Stimulated activated naive B cell treated with anti-CD40 and anti-IgM and Interleukin-4, amounts not matched to agents 10 μg/mL and 1 μg/mL and 100 μg/mL, for 72 hours (primary cell): ENCODE measurements around the gene ZNF408.
A peak's percentile ranks its signal among the peaks of the same experiment; 100 is the strongest.
"Not testable (repeated sequence)": the region's sequence is repeated elsewhere in the genome, so short reads cannot be mapped to it uniquely, and the experiment has no call there.

ENCODE experiments used
- ATAC-seq, 2 donors: fragments of 150-1000 bp; cut with Tn5 transposase; replicated peaks; 2 replicates each; pipeline ENCODE4 v1.10.0; 2021; ENCODE audit warnings: moderate library complexity in 1 of 2
- DNase-seq: peaks from one replicate; pipeline ENCODE4 v3.0.0; 2021
- H3K27ac Mint-ChIP-seq: one replicate; pipeline ENCODE4 v1.8.0; 2022; ENCODE audit warnings: mild to moderate bottlenecking, mixed read lengths
- H3K27me3 Mint-ChIP-seq, 2 donors: one replicate each; pipeline ENCODE4 v1.8.0; 2022; ENCODE audit warnings: mixed read lengths in 2 of 2
- H3K36me3 Mint-ChIP-seq, 2 donors: one replicate each; pipeline ENCODE4 v1.8.0; 2022; ENCODE audit warnings: mixed read lengths in 2 of 2, mild to moderate bottlenecking in 1 of 2
- H3K4me1 Mint-ChIP-seq, 2 donors: one replicate each; pipeline ENCODE4 v1.8.0; 2022; ENCODE audit warnings: mixed read lengths in 2 of 2, mild to moderate bottlenecking in 1 of 2
- H3K4me3 Mint-ChIP-seq, 2 donors: one replicate each; pipeline ENCODE4 v1.8.0; 2022; ENCODE audit warnings: mild to moderate bottlenecking in 2 of 2, mixed read lengths in 2 of 2, moderate library complexity in 1 of 2
- H3K9me3 Mint-ChIP-seq, 2 donors: one replicate each; pipeline ENCODE4 v1.8.0; 2022; ENCODE audit warnings: mixed read lengths in 2 of 2, mild to moderate bottlenecking in 1 of 2

ZNF408 gene

DNA sequence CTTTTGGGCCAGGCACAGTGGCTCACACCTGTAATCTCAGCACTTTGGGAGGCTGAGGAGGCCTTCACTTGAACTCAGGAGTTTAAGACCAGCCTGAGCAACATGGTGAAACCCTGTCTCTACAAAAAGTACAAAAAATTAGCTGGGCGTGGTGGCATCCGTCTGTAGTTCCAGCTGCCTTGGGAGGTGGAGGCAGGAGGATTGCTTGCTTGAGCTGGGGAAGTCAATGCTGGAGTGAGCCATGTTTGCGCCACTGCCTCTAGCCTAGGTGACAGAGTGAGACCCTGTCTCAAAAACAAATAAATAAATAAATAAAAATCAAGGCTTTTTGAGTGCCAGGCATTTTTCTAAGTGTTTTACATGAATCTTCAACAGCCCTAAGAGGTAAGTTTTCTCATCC, 30.3 kb upstream of the ZNF408 start:
- not testable (repeated sequence) for H3K4me3 Mint-ChIP-seq, DNase-seq, H3K27me3 Mint-ChIP-seq, ATAC-seq, H3K9me3 Mint-ChIP-seq
- peak overlapping the region; percentile 37 for H3K27ac Mint-ChIP-seq
- peaks cover 9 to 15% of the 10 kb centered on the region in 2 donors for H3K4me1 Mint-ChIP-seq
- peaks cover 26 to 40% of the 10 kb centered on the region in 2 donors for H3K36me3 Mint-ChIP-seq

DNA sequence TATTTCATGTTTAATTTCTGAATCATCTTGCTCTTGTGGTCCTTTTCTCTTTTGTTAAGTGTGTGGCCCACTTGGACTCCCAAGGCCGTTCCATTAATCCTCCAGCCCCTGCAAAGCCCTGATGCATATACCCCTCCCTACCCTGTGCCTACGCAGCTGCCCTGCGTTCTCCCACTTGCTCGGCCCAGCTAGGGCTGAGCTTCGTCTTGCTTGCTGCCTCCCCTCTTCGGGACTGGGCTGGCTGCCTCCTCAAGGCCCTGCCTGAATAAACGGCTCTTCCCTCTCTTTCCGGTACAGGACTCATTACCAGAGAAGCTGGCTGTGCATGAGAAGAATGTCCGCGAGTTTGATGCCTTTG, 28.9 kb upstream of the ZNF408 start:
- H3K4me1 Mint-ChIP-seq = peaks cover 17 to 23% of the 10 kb centered on the region in 2 donors

DNA sequence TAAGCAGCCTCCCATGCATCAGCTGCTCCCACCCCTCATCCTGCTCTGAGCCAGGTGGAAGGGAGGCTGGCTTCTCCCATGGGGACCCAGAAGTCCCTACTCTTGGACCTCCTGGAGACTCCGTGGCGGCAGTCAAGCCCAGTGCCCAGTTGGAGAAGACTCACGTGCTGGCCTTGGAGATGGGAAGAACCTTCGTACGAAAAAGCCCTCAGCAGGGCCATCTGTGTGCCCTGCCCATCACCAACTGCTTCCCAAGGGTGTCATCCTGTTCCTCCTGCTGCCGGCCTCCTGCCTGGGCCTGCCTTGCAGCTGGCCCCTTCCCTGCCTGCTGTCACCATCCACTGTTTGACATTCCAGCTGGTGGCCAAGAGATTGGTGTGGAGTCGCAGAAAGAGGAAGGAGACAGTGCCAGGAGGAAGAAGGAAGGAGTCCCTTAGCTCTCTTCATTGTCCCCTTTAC, 28.4 kb upstream of the ZNF408 start:
- Mint-ChIP-seq H3K36me3 (peaks cover 29 to 40% of the 10 kb centered on the region in 2 donors), H3K27me3 (no peaks in the 10 kb centered on the region), H3K9me3 (no peaks in the 10 kb centered on the region), H3K4me3 (no peak overlapping the region), H3K27ac (no peak overlapping the region), H3K4me1 (peaks cover 22 to 28% of the 10 kb centered on the region in 2 donors)
- ATAC-seq (no peak), DNase-seq (no peak)

More for the DNA sequence above, 28.9 kb upstream of the ZNF408 start:
- Mint-ChIP-seq H3K36me3 (peaks cover 26 to 40% of the 10 kb centered on the region in 2 donors), H3K27me3 (no peaks in the 10 kb centered on the region), H3K9me3 (no peaks in the 10 kb centered on the region), H3K4me3 (no peak overlapping the region), H3K27ac (no peak overlapping the region)
- ATAC-seq = no peak
- DNase-seq = no peak

DNA sequence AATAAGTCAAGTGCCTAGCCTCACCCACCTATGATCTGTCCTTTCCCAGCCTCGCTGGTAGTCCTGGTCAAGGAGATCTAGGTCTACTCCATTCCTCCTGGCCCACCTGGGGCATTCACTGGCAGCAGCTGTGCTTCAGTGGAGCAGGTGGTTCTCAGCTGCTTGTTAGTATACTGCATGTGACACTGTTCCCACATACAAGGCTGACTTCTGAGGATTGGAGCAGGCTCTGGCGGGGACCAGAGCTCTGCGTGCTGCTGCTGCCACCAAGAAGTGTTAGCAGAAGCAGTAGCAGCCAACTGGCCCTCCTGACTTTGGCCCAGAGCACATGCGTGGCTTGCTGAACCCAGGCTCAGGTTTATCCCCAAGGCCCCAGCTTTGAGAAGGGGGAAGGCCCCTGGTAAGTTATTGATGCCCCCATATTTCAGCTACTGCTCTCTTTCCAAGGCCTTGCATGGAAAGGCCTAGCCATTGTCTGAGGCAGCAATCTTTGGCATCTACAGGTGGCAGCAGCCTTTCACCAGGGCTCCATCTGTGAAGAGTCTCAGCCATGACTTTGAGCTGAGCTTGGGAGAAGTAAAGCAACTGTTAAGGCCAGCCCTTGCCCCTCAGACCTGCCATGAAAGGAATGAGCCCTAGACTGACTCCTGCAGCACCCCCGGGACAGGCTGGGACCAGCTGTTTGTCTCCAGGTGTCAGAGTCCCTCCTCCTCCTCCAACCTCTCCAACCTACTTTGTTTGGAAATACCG, 26.9 kb upstream of the ZNF408 start:
- Mint-ChIP-seq H3K4me3 (no peak overlapping the region), H3K27me3 (no peaks in the 10 kb centered on the region), H3K27ac (peak overlapping the region; percentile 92), H3K36me3 (peaks cover 34 to 49% of the 10 kb centered on the region in 2 donors), H3K9me3 (no peaks in the 10 kb centered on the region), H3K4me1 (peaks cover 26 to 30% of the 10 kb centered on the region in 2 donors)
- DNase-seq (no peak), ATAC-seq (no peak)

DNA sequence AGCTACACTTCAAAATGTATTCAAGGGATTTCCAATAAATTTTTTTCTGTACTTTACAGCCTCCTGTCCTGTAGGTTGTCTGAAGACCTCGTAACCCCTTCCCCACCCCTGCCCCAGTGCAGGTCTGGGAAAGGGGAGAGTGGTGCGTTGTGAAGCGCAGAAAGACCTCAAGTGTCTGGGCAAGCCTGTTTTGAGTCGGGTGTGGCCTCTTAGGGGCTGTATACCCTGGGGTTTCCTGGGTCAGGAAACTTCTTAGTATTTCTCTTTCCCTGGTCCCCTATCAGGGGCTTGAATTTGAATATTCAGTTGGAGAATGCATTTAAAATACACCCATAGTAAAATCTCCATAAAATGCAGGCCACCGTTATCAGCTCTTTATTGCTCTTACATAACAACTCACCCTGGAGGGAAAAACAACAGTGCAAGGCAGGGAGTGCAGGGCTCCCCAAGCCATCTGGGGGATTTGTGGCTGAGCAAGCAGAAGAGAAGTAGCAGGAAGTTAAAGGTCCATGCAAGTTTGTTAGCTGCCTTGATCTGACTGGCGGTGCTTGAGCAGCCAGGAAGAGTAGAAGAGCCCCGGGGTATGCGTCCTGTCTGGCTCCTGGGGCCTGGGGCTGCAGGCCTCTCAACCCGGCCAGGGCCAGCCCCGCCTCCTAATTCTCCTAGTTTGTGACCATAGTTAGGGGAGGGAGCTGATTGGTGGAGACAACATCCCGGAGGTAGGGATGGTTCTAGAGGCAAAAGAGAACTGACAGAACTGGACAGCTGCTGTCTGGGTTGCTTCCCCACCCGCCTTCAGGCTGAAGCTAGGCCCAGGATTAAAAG, 26.2 kb upstream of the ZNF408 start:
- peaks cover 26 to 30% of the 10 kb centered on the region in 2 donors for H3K4me1 Mint-ChIP-seq
- no peaks in the 10 kb centered on the region for H3K27me3 Mint-ChIP-seq
- peaks cover 32 to 48% of the 10 kb centered on the region in 2 donors for H3K36me3 Mint-ChIP-seq
- H3K4me3 Mint-ChIP-seq = no peak overlapping the region
- ATAC-seq = peak; percentile 40 to 51
- DNase-seq = no peak
- H3K9me3 Mint-ChIP-seq = no peaks in the 10 kb centered on the region
- peak overlapping the region; percentile 92 for H3K27ac Mint-ChIP-seq

DNA sequence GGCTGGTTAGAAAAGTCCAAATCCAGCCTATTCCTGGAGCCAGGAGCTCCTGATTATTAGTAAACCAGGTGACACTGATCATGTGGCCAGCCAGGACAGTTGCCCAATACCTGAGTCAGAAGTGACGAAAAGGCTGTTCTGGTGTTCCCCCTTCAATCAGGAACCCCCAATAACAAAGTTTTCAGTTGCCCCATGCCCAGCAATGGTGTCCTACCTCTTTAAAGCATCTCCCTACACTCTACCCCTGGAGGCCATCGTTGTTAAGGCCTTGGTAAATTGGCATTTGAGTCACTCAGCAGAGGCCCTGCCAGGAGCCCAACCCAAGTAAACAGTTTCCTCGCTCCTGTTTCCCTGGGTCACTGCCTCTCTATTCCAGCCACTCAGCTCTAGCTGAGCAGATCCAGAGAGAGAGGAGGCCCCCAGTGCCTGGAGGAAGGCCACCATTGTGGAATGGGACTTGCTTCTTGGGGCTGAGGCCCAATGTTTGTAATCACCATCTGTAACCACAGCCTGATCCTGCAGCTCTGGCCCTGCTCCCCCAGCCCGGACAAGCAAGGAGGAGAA, 25.5 kb upstream of the ZNF408 start:
- peaks cover 26 to 30% of the 10 kb centered on the region in 2 donors for H3K4me1 Mint-ChIP-seq
- peak overlapping the region; percentile 92 for H3K27ac Mint-ChIP-seq
- H3K36me3 Mint-ChIP-seq = peaks cover 29 to 45% of the 10 kb centered on the region in 2 donors
- H3K4me3 Mint-ChIP-seq = no peak overlapping the region
- ATAC-seq (peak; percentile 15 to 24), DNase-seq (no peak)
- H3K27me3 Mint-ChIP-seq = no peaks in the 10 kb centered on the region
- H3K9me3 Mint-ChIP-seq = no peaks in the 10 kb centered on the region

DNA sequence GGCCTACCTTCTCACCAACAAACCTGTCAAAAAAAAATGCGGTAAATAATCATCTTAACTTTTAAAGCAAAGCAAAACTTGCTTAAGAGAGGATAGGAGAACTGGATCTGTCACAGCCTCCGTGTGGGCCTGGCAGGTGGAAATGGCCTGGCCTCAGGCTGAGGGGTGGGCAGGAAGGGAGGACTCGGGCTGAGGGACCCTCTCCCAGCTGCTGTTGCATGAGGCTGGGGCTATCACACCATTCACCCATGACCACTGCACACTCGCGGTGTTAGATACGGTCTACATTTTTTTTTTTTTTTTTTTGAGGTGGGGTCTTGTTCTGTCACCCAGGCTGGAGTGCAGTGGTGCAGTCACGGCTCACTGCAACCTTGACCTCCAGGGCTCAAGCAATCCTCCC, 24.9 kb upstream of the ZNF408 start:
- ATAC-seq (no peak), DNase-seq (no peak)
- no peaks in the 10 kb centered on the region for H3K27me3 Mint-ChIP-seq
- no peaks in the 10 kb centered on the region for H3K9me3 Mint-ChIP-seq
- peak overlapping the region; percentile 25 for H3K27ac Mint-ChIP-seq
- peaks cover 26 to 30% of the 10 kb centered on the region in 2 donors for H3K4me1 Mint-ChIP-seq
- peaks cover 35 to 49% of the 10 kb centered on the region in 2 donors for H3K36me3 Mint-ChIP-seq
- no peak overlapping the region for H3K4me3 Mint-ChIP-seq

DNA sequence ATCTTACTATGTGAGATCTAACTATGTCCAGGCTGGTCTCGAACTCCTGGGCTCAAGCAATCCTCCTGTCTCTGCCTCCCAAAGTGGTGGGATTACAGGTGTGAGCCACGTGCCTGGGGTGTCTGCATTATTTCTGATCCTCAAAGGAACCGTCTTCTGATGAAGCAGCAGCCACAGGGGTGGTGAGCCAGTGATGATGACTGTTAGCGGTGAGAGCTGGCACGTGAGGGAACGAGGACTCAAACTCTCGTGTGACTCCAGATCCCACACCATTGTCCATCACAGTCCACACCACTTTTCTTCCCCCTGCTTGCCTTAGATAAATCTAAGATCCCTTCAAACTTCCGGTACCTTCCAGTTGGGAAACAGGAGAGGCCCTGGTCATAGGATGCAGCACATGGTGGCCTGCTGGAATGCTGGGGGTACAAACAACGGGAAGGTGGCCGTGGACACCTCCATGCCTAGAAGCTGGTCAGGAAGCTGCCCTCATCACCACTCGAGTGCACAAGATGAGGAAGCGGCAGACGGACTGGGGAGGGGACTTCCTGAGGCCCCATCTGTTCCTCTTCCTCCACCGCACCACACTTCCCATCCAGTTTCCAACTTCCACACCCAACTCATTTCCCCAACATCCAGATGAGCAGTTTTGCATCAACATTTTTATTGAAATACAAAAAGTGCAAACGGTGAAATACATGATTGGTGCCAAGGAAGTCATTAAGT, 24.2 kb upstream of the ZNF408 start:
- Mint-ChIP-seq H3K27me3 (no peaks in the 10 kb centered on the region), H3K4me3 (no peak overlapping the region), H3K27ac (peak overlapping the region; percentile 84), H3K4me1 (peaks cover 26 to 30% of the 10 kb centered on the region in 2 donors), H3K36me3 (peaks cover 41 to 51% of the 10 kb centered on the region in 2 donors), H3K9me3 (no peaks in the 10 kb centered on the region)
- DNase-seq = no peak
- peak in 1 of 2 donors; percentile 33 for ATAC-seq

DNA sequence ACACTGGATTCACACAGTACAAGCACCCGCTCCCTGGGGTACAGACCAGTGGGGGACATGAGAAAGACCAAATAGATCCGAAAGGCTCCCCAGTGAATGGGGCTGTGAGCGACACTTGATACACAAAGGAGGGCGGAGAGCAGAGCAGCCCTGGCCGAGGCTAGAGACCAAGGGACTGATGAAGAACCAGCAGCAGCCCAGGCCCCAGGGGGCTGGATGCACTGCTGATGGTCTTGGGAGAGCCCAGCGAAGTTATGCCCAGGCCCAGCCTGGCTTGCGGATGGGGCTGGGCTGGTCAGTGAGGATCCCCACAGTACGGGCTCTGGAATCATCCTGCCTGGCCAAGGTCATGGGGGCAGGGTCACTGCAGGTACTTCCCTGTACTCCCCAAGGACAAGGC, 23.7 kb upstream of the ZNF408 start:
- no peaks in the 10 kb centered on the region for H3K27me3 Mint-ChIP-seq
- no peak for ATAC-seq
- H3K4me3 Mint-ChIP-seq = no peak overlapping the region
- no peaks in the 10 kb centered on the region for H3K9me3 Mint-ChIP-seq
- H3K4me1 Mint-ChIP-seq = peaks cover 26 to 30% of the 10 kb centered on the region in 2 donors
- H3K36me3 Mint-ChIP-seq = peaks cover 36 to 47% of the 10 kb centered on the region in 2 donors
- DNase-seq = no peak
- H3K27ac Mint-ChIP-seq = peak overlapping the region; percentile 84

DNA sequence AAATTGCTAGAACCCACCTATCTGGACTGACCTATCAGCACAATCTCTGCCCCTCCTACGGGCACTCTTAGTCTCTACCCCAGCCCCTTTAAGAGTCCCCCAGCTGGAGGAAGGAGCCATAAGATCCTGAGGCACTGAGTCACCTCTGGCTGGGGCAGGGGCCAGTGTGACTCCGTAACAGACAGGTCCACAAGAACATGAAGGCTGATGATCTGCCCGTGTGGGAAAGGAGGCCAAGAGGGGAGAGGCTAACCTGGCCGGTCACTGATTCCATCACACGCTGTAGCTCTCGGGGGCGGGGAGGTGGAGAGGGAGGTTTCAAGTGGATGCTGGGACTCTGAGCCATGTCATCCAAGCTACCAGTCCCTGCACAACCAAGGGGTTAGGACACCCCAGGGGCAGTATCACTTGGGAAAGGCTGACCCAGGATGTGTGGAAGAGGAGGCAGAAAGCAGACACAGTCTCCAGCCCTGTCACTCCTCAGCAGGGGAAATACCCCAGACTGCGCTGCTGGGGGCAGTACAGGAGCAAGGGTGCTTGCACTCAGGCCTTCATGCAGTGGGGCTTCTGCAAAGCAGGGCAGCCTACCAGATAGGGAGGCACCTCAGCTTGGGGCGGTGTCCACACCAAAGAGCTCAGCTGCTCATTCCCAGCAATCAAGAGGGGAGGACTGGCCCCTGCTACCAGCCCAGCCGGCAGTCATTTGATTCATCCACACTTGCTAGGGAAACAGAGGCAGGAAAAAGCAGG, 22.7 kb upstream of the ZNF408 start:
- DNase-seq = no peak
- Mint-ChIP-seq H3K9me3 (no peaks in the 10 kb centered on the region), H3K36me3 (peaks cover 32 to 40% of the 10 kb centered on the region in 2 donors), H3K4me1 (peaks cover 26 to 30% of the 10 kb centered on the region in 2 donors), H3K27me3 (no peaks in the 10 kb centered on the region), H3K4me3 (no peak overlapping the region), H3K27ac (peak overlapping the region; percentile 67)
- no peak for ATAC-seq

DNA sequence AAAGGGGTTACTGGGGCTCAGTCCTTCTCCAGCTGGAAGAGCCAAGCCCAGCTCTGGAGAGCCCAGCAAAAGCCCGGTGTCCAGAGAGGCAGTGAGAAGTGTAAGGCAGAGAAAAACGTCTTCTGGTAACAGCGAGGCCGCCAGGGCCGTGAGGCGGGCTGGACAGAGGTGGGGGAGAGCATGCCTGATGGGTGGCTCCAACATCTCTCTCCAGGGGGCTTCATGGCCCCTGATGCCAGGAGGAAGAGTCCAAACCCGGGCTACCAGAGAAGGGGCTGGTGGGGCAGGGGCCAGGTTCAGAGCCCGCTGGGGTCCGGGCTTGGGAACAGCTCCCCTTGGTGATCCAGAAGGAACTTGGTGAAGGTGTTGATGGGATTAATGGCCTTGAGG, 22.1 kb upstream of the ZNF408 start:
- DNase-seq = no peak
- peaks cover 26 to 30% of the 10 kb centered on the region in 2 donors for H3K4me1 Mint-ChIP-seq
- no peaks in the 10 kb centered on the region for H3K9me3 Mint-ChIP-seq
- no peak overlapping the region for H3K4me3 Mint-ChIP-seq
- H3K27ac Mint-ChIP-seq = no peak overlapping the region
- H3K36me3 Mint-ChIP-seq = peaks cover 32 to 40% of the 10 kb centered on the region in 2 donors
- H3K27me3 Mint-ChIP-seq = no peaks in the 10 kb centered on the region
- no peak for ATAC-seq

DNA sequence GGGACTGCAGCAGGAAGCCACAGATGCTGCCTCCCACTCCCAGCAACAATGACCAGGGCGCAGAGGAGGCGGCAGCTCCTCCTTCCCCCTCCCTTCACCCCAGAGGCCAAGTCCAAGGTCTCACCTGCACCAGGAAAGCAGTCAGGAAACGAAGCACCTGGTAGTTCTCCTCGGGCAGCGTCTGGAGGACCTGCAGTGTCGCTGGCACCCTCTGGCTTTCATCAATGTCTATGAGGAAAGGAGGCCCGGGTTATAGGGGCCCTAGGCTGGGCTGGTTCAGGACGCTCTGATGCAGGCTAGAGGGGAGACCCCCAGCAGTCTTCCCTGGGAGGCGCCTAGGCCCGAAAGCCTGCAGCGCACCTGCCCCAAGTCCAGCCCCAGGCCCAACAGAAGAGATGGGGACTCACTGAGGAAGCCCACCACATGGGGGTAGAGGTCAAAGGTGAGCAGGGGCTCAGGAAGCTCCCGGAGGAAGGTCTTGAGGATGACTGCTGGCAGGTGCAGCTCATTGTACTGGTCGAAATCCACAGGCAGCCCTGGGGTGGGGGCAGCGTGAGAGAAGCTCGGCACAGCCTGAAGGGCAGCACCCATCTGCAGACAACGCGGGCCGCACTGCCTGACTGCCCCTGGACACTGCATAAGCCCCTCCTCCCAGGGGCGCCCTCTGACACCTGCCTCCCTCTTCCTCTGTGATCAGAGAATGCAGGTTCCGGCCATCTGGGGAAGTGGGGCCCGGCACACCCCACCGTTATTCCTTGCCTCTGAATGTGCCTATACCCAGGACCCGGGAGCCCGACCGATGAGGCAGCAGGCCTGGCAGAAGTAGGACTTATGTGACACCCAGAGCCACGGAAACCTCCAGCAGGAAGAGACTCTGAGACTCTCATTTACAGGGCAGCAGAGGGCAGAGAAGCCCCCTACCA, 21.3 kb upstream of the ZNF408 start:
- no peak for DNase-seq
- no peak for ATAC-seq
- Mint-ChIP-seq H3K27me3 (no peaks in the 10 kb centered on the region), H3K9me3 (no peaks in the 10 kb centered on the region), H3K4me3 (no peak overlapping the region), H3K27ac (no peak overlapping the region), H3K4me1 (peaks cover 24 to 25% of the 10 kb centered on the region in 2 donors), H3K36me3 (peaks cover 33 to 42% of the 10 kb centered on the region in 2 donors)
